OCI-LY1 (cell line): ENCODE measurements around the gene RAD51D.
"Not testable (repeated sequence)": the region's sequence is repeated elsewhere in the genome, so short reads cannot be mapped to it uniquely, and the experiment has no call there.

Experiments used
- H2AFZ ChIP-seq: fragments of 200-600 bp; sonication (generic), shearing (Covaris generic); 2 replicates; pipeline ENCODE4 v1.6.0; 2014; ENCODE audit warnings: antibody characterized with exemption, mild to moderate bottlenecking, low read length
- H3F3A ChIP-seq: fragments of 200-600 bp; sonication (generic), shearing (Covaris generic); 2 replicates; pipeline ENCODE4 v1.6.0; 2014; ENCODE audit warnings: mild to moderate bottlenecking, antibody characterized with exemption, low read length, moderate library complexity; ENCODE audit not compliant: insufficient read depth
- H3K27ac ChIP-seq: fragments of 200-600 bp; sonication (generic); 2 replicates; pipeline ENCODE4 v1.5.1; 2014; ENCODE audit warnings: low read length, mixed run types, mild to moderate bottlenecking, low read depth; ENCODE audit not compliant: poor library complexity, severe bottlenecking
- H3K27me3 ChIP-seq: fragments of 200-600 bp; sonication (generic); 2 replicates; pipeline ENCODE4 v1.6.0; 2014; ENCODE audit warnings: antibody characterized with exemption, mild to moderate bottlenecking, low read length, moderate library complexity; ENCODE audit not compliant: insufficient read depth
- H3K36me3 ChIP-seq: fragments of 200-600 bp; sonication (generic); 2 replicates; pipeline ENCODE4 v1.6.1; 2014; ENCODE audit warnings: mild to moderate bottlenecking, antibody characterized with exemption, low read length, moderate library complexity, mixed read lengths; ENCODE audit not compliant: insufficient read depth
- H3K4me1 ChIP-seq: fragments of 200-600 bp; sonication (generic); 2 replicates; pipeline ENCODE4 v1.5.1; 2014; ENCODE audit warnings: mild to moderate bottlenecking, low read length, moderate library complexity; ENCODE audit not compliant: insufficient read depth, severe bottlenecking
- H3K4me2 ChIP-seq: fragments of 200-600 bp; sonication (generic), shearing (Covaris generic); 2 replicates; pipeline ENCODE4 v1.6.1; 2014; ENCODE audit warnings: low read length
- H3K4me3 ChIP-seq: fragments of 200-600 bp; sonication (generic); 2 replicates; pipeline ENCODE4 v1.5.1; 2014; ENCODE audit warnings: low read length, low read depth, mild to moderate bottlenecking, mixed read lengths; ENCODE audit not compliant: poor library complexity, severe bottlenecking
- H3K79me2 ChIP-seq: fragments of 200-600 bp; shearing (Covaris generic); 2 replicates; pipeline ENCODE4 v1.6.1; 2016; ENCODE audit warnings: mixed run types, low read length, mixed read lengths; ENCODE audit not compliant: insufficient read depth
- H3K9ac ChIP-seq: fragments of 200-600 bp; sonication (generic), shearing (Covaris generic); 2 replicates; pipeline ENCODE4 v1.6.1; 2014; ENCODE audit warnings: mild to moderate bottlenecking, low read length, mixed read lengths
- H3K9me2 ChIP-seq: fragments of 200-600 bp; sonication (generic), shearing (Covaris generic); 2 replicates; pipeline ENCODE4 v1.6.1; 2014; ENCODE audit warnings: low read depth, mild to moderate bottlenecking, low read length, mixed read lengths
- H3K9me3 ChIP-seq: fragments of 200-600 bp; shearing (Covaris generic); 2 replicates; pipeline ENCODE4 v1.6.1; 2014; ENCODE audit warnings: low read length, mixed read lengths
- H4K20me1 ChIP-seq: fragments of 200-600 bp; sonication (generic), shearing (Covaris generic); 2 replicates; pipeline ENCODE4 v1.6.0; 2016; ENCODE audit warnings: mild to moderate bottlenecking, low read length; ENCODE audit not compliant: insufficient read depth
- EZH2 ChIP-seq: fragments of 200-600 bp; sonication (generic), shearing (Covaris generic); IDR thresholded peaks from 2 replicates; pipeline ENCODE4 v1.8.0; 2017; ENCODE audit warnings: borderline replicate concordance, mixed run types, mild to moderate bottlenecking, antibody characterized with exemption, low read length, moderate library complexity, mixed read lengths
- TF ChIP-seq, protein P1 (sequence below): fragments of 200-600 bp; sonication (generic), shearing (Covaris generic); IDR thresholded peaks from 2 replicates; pipeline ENCODE4 v1.5.1; 2017; ENCODE audit warnings: mild to moderate bottlenecking, antibody characterized with exemption, low read length, moderate library complexity, mixed read lengths

The RAD51D gene

GRCh38 chr17:35048685-35049379 is 70.8 kb downstream of the RAD51D start:
- Histone ChIP-seq H3K9me3 (no peaks in the 10 kb centered on the region), H3K4me1 (peaks cover 17% of the 10 kb centered on the region), H3K9ac (no peak overlapping the region), H3K4me3 (no peak overlapping the region), H3K36me3 (no peaks in the 10 kb centered on the region), H3K9me2 (no peaks in the 10 kb centered on the region), H3K27me3 (no peaks in the 10 kb centered on the region), H3K79me2 (no peaks in the 10 kb centered on the region), H2AFZ (no peak overlapping the region), H3K4me2 (no peak overlapping the region), H4K20me1 (no peaks in the 10 kb centered on the region), H3F3A (no peaks in the 10 kb centered on the region), H3K27ac (no peak overlapping the region)
- TF ChIP-seq, protein P1, sequence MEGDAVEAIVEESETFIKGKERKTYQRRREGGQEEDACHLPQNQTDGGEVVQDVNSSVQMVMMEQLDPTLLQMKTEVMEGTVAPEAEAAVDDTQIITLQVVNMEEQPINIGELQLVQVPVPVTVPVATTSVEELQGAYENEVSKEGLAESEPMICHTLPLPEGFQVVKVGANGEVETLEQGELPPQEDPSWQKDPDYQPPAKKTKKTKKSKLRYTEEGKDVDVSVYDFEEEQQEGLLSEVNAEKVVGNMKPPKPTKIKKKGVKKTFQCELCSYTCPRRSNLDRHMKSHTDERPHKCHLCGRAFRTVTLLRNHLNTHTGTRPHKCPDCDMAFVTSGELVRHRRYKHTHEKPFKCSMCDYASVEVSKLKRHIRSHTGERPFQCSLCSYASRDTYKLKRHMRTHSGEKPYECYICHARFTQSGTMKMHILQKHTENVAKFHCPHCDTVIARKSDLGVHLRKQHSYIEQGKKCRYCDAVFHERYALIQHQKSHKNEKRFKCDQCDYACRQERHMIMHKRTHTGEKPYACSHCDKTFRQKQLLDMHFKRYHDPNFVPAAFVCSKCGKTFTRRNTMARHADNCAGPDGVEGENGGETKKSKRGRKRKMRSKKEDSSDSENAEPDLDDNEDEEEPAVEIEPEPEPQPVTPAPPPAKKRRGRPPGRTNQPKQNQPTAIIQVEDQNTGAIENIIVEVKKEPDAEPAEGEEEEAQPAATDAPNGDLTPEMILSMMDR = no peak
- TF ChIP-seq EZH2 = no peak

DNA sequence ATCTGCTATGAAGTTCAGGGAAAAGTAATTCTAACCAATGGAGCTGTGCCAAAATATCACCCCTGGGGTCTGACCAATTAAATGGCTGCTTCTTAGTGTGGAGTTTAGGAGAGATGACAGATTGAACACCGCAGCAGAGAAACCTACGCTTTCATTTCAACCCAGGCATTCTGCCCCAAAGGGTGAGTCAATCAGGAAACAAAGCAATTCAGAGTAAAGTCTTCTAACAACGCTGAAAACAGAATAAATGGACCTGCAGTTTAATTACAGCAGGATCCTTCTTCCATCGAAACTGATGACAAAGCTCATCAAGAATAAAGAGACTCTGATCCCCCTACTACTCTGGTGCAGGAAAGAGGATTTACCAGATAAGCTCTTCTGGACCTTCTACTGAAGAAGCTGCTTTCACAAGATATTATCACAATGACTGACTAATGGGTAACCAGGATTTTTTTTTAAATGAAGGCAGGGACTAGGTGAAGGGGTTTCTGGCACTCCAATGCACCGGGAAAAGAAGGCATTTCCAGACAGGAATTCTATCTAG is 72.8 kb downstream of the RAD51D start:
- no peak overlapping the region for H3K4me2 ChIP-seq
- H3K9ac ChIP-seq = no peak overlapping the region
- no peaks in the 10 kb centered on the region for H3K9me3 ChIP-seq
- TF ChIP-seq, protein P1 = no peak
- no peak for TF ChIP-seq EZH2
- H3K79me2 ChIP-seq = no peaks in the 10 kb centered on the region
- H3K27ac ChIP-seq = no peak overlapping the region
- H3F3A ChIP-seq = no peaks in the 10 kb centered on the region
- H3K4me3 ChIP-seq = no peak overlapping the region
- H3K9me2 ChIP-seq = no peaks in the 10 kb centered on the region
- H3K36me3 ChIP-seq = no peaks in the 10 kb centered on the region
- no peaks in the 10 kb centered on the region; the same call in 1 of the 2 replicates for H3K27me3 ChIP-seq
- no peaks in the 10 kb centered on the region for H4K20me1 ChIP-seq
- no peak overlapping the region for H2AFZ ChIP-seq
- H3K4me1 ChIP-seq = peaks cover 12% of the 10 kb centered on the region

DNA sequence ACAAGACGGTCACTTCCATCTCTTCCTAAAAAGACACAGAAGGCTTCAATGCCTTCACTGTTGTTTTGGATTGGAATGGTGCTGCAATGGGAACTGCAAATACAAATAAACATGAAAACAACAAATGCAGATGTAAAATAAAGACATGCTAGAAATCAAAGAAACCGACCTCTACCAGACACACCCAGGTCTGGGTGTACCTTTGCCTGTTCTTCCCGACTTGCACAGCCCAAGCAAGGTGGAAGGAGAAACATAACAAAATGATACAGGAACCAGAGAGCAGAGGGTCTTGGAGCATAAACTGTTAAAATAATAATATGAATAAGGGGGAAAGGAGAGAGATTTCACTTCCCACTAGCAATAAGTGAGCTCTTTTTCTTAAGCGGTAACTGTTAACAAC is 73.4 kb downstream of the RAD51D start:
- no peak overlapping the region for H3K4me3 ChIP-seq
- no peaks in the 10 kb centered on the region for H3K79me2 ChIP-seq
- H3K4me2 ChIP-seq = no peak overlapping the region
- H3K9ac ChIP-seq = no peak overlapping the region
- TF ChIP-seq, protein P1 = no peak
- no peak for TF ChIP-seq EZH2
- no peaks in the 10 kb centered on the region for H3K36me3 ChIP-seq
- no peak overlapping the region for H2AFZ ChIP-seq
- H3F3A ChIP-seq = no peaks in the 10 kb centered on the region
- no peaks in the 10 kb centered on the region for H3K9me2 ChIP-seq
- H3K9me3 ChIP-seq = no peaks in the 10 kb centered on the region
- no peak overlapping the region for H3K27ac ChIP-seq
- H3K4me1 ChIP-seq = peaks cover 6% of the 10 kb centered on the region
- H4K20me1 ChIP-seq = no peaks in the 10 kb centered on the region
- no peaks in the 10 kb centered on the region; the same call in 1 of the 2 replicates for H3K27me3 ChIP-seq

DNA sequence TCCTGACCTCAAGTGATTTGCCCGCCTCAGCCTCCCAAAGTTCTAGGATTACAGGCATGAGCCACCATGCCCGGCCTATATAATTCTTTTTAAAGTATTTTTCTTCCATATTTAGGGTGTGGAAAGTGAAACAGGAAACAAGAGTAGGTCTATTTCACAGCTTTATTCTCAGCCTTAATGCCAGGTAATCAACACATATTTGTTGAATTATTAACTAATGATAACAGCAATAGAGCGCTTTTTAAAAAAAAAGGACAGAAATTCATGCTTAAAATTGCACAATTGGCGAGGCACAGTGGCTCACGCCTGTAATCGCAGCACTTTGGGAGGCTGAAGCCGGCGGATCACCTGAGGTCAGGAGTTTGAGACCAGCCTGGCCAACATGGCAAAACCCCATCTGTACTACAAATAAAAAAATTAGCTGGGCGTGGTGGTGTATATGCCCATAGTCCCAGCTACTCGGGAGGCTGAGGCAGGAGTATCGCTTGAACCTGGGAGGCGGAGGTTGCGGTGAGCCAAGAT is 74.1 kb downstream of the RAD51D start:
- H3K36me3 ChIP-seq, H3K9me3 ChIP-seq, H3F3A ChIP-seq, H3K27ac ChIP-seq, H2AFZ ChIP-seq, H3K4me2 ChIP-seq, H3K4me1 ChIP-seq, H3K79me2 ChIP-seq, H4K20me1 ChIP-seq, H3K9ac ChIP-seq, H3K27me3 ChIP-seq, H3K4me3 ChIP-seq, H3K9me2 ChIP-seq: not testable (repeated sequence)
